HG02571 (cell line): ENCODE data around the gene MRPL42.
"Not testable (repeated sequence)": the region's sequence is repeated elsewhere in the genome, so short reads cannot be mapped to it uniquely, and the experiment has no call there.

ENCODE experiments used
- ATAC-seq: cut with Tn5 transposase; IDR thresholded peaks from one replicate; pipeline ENCODE4 v1.9.1; 2021; ENCODE audit warnings: mild to moderate bottlenecking, moderate library complexity; ENCODE audit not compliant: unreplicated experiment

MRPL42 gene

DNA sequence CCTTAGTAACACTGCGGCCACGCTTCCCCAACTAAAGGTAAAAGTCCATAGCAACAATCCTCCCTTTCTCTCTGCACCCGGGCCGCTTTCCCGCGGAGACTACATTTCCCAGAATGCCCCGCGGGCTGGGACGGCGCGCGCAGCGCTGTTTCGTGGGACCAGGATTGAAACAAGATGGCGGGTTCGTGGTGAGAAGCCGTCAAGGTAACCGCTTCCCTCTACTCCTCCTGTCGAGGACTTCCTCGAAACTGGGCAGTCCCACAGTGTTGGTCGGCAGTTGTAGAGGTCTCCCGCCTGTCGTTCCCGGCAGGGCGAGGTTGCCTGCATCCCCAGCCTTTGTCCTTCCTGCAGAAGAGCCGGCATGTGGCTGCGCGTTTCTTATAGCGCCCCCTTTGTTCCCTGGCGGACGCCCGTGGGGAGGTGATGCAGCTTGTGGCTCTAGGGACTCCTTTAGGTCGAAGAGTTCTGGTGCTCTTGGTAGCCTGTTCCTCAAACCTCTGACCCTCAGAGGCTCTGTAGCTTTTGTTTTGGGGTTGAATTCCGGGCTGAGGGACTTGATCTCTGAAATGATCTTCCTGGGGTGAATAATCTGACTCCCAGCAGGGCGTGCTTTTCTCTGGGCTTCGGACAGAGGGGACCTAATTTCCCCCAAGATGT lies at the start of gene MRPL42:
MRPL42 (plus strand) TSS at position 164 of the 657 bp plus-strand sequence. CDS start 1,772 bp downstream, outside the sequence.
- peak; percentile 91 for ATAC-seq

DNA sequence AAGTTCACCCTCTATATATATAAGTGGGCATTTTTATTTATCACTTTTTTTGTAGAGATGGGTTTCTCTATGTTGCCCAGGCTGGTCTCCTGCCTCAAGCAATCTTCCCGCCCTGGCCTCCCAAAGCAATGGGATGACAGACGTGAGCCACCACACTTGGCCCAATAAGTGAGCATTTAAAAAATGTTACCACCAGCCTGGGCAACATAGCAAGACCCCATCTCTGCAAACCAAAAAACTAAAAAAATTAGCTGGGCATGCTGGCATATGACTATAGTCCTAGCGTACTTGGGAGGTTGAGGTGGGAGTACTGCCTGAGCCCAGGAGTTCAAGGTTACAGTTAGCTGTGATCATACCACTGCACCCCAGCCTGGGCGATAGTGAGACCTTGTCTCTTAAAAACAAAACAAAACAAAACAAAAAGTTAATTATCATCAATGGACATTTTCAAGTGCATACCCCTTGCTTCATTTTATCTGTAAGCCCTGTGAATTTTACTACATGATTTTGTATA lies 49.3 kb upstream of the MRPL42 start:
- ATAC-seq = no peak

DNA sequence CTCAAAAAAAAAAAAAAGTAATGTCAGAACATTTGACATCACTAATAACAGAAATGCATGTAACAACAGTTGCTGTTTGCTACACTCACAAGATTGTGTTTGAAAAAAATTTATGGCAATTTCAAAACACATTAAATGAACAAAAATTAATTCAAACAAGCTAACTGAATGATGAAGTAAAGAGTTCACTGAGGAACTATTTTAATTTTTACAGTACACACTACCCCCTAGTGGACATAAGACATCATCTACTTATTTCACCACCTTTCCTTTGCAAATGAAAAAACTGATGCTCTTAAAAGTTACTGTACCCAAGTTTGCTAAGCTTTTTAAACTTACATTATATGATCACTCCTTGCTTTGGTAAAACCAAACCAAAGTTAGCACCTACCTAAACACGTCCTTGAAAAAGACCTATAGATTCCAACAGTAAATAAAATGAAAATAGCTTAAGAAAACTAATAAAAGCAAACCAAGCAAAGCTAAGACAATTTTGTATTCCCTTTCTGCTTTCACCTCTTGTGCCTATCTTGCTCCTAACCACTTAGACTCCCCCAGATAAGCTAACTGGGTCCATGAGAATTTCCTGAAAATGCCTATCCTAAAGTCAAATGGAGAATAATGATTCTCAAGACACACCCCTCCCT lies 47.8 kb upstream of the MRPL42 start:
- ATAC-seq = no peak

DNA sequence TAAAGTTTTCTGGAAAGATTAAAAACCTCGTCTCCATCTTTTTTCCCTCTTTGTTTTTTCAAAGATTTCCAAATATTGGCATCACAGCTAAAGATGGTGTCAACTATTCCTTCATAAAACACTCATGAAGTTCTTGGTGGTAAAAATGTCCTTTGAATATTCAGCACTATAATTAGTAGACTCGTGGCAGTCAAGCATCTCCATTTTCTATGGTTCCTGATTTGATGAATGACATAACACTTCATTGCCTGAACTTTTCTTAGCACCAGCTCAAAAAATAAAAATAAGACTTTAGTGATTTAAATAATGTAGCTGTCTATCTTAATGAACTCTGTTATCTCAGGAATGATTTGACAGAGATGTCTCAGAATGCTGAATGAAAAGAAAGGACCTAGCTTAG lies 45.3 kb upstream of the MRPL42 start:
- ATAC-seq = no peak

DNA sequence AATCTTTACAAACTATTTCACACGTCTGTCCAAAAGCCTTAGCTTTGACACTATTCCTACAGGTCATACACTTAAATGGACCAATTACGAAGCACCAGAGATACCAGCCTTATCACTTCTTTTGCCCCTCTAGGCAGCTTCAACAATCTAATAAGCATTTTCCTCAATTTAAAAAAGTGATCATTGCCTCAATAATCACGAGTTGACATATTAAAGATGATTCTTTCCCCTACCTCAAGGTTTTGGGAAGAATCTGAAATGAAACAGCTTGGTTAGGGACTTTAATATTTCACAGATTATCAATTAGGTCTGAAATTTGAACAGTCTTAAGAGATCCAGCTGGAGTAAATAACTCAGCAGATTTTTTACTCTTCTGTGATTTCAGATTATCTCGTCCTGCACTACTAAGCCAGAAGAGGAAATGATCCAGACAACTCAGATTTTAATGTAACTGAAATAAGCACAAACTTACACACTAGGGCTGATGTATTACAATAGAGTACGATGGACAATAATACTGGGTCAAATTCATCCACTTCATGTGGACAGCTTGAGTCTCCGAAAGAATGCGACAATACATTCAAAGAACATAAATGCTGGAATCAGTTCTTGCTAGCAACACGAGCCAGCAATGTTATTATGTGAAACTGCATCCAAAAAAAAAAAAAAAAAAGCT lies 41.4 kb upstream of the MRPL42 start:
- ATAC-seq = no peak

DNA sequence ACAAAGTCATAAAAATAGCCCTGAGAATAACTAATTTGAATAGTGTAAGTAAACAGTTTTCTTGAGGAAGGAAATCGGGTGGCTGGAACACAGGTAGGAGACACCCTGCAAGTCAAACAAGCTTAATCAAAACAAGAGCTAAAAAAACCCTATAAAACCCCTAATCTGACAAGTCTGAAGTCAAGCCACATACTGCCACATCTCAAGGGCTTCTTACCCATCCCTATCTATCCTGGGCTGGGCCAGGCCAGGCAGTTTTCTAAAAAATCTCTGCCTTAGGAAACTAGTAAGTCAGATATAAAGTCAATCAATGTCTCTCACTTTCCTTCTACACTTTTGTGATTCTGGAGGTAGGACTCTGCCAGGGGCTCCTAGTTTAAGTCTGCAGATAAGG lies 40.9 kb upstream of the MRPL42 start:
- ATAC-seq = no peak

DNA sequence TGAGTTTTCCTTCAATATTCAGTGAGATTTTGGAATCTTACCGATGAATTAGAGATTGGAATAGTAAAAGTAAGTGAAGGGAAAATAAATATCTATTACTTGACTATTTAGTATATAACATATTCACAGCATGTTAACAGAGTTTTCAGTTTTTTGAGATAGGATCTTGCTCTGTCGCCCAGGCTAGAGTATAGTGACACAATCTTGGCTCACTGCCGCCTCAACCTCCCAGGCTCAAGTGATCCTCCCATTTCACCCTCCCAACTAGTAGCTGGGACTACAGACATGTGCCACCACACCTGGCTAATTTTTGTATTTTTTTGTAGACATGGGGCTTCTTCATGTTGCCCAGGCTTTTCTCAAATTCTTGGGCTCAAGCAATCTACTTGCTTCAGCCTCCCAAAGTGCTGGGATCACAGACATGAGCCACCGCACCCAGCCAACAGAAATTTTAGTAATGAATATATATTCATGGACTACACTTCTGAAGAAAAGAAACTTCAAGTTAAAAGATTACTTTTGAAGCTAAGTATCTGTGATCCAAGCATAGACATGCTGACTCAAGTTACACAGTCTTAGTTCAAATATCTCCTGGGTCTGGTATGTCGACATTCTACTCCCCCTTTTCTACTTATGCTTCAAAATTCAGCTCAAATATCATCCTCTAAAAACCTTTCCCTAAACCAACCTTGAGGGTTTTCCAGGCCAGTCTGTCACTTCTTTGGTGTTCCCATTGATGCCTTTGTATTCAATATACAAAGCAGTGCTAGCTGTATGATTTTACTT lies 39.3 kb upstream of the MRPL42 start:
- no peak for ATAC-seq

DNA sequence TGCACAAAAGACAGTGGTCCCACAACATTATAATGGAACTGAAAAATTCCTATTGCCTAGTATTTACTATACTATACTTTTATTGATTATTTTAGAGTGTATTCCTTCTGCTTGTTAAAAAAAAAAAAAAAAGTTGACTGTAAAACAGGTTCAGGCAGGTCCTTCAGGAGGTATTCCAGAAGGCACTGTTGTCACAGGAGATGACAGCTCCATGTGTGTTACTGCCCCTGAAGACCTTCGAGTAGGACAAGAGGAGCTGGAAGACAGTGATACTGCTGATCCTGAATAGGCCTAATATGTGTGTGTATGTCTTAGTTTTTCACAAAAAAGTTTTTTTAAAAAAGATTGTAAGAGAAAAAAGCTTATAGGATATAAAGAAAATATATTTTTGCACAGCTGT lies 37.9 kb upstream of the MRPL42 start:
- no peak for ATAC-seq

DNA sequence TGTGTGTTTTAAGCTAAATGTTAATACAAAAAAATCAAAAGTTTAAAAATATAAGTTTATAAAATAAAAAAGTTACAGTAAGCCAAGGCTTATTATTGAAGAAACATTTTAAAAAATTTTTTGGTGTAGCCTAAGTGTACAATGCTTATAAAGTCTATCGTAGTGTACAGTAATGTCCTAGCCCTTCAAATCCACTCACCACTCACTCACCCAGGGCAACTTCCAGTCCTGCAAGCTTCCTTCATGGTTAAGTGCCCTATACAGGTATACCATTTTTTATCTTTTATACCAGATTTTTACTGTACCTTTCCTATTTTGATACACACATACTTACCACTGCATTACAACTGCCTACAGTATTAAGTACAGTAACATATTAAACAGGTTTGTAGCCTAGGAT lies 37.5 kb upstream of the MRPL42 start:
- no peak for ATAC-seq

DNA sequence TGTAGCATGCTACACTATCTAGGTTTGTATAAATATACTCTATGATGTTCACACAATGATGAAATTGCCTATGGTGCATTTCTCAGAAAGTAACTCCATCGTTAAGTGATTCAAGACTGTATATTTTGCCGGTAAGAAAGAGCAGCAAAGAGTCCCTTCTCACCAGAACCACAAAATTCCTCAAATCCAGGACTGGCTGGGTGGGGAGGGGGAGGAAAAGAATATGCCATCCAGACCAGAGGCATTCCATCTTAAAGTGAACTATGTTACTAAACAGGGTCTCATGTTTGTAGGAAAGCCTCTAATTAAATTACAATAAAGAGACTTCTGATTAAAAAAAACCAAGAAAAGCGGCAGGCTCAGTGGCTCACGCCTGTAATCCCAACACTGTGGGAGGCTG lies 37.0 kb upstream of the MRPL42 start:
- ATAC-seq = no peak

DNA sequence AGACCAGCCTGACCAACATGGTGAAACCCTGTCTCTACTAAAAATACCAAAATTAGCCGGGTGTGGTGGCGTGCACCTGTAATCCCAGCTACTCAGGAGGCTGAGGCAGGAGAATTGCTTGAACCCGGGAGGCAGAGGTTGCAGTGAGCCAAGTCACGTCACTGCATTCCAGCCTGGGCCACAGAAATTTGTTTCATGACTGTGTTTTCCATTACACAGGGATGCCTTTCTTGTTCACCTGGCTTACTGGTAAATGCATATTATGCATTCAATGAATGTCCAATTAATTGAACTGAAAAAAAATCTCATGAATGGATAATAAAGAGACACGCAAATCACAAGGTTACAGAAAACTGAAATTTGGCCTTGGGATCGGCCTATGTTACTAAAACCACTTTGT lies 35.3 kb upstream of the MRPL42 start:
- not testable (repeated sequence) for ATAC-seq

DNA sequence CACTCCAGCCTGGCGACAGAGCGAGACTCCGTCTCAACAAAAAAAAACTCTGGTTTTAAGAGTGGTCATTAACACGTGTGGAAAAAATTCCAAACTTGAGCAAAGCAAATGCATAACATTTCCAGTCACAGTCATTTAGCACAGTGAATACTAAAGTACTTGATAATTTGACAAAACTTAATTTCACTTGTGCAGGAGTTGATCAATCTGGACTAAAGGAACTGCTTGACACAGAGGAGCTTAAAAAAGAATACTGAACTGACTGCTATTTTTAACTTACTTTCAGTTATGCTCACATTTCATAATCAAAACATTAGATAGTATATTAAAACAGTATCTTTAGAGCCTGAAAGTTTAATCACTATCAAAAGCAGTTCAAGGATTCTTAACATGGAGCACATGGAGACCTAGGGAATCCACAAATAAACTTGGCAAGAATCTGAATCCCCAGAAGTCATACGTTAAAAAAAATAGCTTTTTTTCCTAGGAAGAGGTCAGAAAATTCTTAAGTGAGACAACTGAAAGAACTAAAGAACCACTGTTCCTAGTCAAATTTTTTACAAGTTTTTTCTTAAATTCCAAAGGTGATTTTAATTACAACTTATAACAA lies 33.0 kb upstream of the MRPL42 start:
- no peak for ATAC-seq

DNA sequence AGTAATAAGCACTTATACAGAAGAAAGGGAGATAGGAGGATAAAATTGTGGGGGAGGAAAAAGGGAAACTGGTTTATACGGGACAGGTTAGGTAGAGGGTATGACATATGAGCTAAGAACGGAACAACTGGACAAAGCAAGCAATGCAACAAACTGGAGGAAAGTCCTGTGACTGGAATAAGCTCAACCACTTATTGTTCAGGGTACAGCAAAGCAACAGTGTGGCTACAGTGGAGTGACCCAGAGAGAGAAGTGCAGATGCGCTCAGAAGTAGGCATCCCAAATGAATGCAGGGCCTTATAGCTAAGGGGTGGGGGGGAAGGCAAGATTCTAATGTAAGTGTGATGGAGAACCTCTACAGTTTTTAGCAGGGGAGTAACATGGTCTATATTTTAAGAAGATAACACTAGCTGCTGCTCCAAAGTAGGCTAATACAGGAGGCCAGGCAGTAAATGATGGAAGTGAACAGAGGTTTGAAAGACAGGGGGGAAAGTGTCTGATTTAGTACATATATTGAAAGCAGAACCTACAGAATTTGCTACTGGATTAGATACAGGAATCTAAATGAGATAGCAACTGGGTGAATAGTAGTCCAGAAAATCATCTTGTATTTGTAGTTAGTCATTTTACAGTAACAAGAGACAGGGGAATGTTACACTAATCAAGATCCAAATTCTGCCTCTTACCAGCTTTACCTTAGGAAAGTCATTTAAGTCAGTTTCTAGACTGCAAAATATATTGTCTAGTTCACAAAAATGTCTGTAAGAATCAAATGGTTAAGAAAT lies 28.9 kb upstream of the MRPL42 start:
- no peak for ATAC-seq

DNA sequence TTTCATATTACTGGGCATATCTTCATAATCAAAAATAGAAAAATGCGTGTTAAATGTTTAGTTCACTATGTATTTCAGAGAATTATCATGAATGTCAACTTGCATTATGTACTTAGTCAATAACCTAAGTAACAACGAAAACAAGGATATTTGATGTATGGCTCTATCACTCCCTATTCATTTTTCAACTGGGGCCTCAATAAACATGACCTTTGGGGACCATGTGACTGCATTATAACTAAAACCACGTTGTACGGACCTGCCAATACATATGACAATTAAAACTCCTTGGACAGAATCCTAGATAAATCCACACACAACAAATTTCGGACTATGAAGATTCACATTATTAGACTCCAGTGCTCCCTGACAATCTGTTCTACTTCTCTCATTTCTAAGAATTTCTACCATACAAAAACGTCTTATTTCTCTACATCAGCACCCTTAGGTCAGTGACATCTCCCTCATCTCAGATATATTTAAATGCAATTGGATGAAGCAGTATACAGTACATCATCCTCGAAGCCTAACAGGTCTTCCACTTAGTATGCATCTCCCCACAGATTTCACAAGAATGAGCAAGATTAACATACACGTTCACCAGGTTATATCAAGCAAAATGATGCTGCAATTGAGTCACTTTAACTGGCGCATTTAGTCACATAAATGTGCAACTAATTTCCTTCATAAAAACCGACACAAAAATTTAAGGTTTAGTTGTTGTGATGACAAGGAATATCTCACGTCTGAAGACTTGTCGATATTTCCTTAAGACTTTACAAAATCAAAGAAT lies 27.1 kb upstream of the MRPL42 start:
- ATAC-seq = no peak

DNA sequence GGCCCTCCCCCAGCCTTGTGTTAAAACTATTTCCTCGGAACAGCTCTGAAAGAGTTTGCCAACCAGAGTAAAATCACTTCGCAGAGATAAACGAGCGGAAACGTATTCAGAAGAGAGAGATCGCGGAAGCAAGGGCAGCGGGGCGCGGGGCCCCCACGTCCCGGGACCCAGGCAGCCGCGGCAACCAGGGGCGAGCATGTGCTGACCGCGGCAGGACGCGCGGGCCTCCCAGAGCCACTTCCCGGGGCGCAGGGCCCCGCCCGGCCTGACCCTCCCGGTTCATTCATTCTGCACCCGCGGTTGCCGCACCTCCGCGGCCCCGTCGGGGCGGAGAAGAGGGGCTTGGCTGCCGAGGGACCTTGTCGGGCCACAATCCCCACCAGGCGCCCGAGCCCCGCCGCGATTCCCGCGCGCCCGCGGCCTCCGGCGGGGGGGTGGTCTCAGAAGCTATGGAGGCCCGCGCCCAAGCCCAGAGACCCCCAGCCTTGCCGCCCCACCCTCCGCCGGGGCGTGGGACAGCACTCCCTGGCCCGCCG lies 26.2 kb upstream of the MRPL42 start:
- ATAC-seq = no peak

DNA sequence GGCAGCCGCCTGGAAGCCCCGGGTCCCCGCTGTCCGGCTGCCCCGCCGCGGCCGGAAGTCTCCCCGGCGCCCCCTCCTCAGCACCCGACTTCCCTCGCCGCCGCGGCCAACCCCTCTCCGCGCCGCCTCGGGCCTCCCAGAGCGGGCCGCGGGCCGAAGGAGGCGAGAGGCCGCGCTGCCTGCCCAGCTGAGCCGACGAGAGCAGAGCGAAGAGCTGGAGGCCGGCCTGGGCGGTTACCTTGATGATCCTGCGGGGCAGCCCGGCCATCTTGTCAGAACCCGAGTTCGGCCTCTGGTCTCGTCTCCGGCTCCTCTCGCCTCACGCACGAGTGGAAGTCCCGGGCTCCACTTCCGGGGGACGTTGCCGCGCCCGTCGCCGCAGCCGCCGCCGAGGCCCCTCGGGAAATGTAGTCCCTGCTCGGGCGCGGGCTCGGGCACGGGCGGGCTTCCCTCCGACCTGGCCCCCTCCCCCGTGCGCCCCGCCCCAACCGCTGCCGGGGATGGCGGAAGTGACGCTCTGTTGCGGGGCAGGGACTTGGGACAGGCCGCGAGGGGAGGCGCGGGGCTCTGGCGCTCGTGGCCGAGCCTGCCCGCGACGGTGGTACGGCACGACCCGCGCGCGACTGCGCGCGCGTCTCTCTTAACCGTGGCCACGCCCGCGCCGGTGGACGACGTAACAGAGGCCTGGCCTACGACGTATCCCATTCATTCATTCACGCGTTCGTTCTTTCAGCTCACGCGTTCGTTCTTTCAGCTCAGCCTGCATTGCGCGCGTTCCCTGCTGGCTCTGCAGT lies 25.5 kb upstream of the MRPL42 start, which contains the start of gene UBE2N:
UBE2N (minus strand) TSS at position 331 of the 794 bp plus-strand sequence; CDS start at position 268, 63 bp downstream.
- peak; percentile 81 for ATAC-seq

DNA sequence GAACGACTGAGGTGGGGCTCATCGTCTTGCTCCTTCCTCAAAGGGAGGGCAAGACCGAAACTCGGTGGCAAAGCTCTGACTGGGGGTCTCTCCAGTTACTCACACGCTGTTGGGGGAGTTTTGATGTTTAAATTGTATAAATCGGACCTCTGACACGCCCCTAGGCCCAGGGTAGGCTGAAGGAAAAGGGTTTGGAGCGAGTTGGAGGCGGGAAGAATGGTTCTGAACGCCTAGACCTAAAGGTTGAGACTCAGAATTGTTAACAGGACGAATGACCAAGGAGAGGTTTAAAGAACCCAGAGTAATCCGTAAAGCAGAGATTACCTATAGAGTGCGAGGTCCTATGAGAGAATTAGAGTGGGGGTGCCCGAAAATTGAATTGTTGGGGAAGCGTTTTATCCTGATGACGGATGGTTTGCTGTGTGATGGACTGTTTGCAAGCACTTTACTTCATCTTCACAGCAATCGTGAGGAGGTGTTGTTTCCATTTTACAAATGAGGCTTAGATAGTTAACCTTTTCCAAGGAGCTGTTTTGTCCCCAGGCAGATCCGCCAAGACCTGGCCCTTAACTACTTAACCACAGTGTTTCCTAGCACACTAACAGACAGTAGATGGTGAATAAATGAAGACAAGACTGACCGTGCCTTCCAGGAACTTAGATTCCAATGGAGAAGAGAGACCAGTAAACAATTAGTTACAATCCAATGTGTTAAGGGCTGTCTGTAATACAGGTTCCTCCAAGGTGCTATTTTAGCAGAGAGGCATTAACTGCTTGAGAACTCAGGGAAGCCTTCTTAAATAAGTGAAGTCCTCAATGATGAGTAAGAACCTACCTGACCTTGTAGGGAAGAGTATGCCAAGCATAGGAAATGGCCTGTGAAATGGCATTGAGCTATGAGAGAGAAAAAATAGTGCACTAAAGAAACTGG lies 24.6 kb upstream of the MRPL42 start:
- no peak for ATAC-seq
